H1 (cell line): ENCODE results near the gene CPNE5. TPM values are rescaled to one million over a fixed set of nuclear protein-coding genes. Genes with fewer than 3 reads are reported as not detected.
A peak's percentile ranks its signal among the peaks of the same experiment; 100 is the strongest.

Experiments
- CTCF ChIA-PET: fragments of 300-600 bp; sonication (Branson Sonifier 250); formaldehyde crosslinking; loops from one replicate; lab custom pipeline; 2021; ENCODE audit not compliant: partially characterized antibody; lab: Charles Lee
- POLR2A ChIA-PET: fragments of 300-600 bp; sonication (Branson Sonifier 250); formaldehyde crosslinking; loops from one replicate; lab custom pipeline; 2021; ENCODE audit warnings: inconsistent platforms; ENCODE audit not compliant: partially characterized antibody; lab: Charles Lee
- DNase-seq, 2 experiments: peaks; one replicate each; pipeline versions ENCODE4 v3.0.0 to v3.0.0-alpha.2; 2010 to 2022; ENCODE audit warnings: low spot score in 2 of 2, low read depth in 1 of 2, mixed read lengths in 1 of 2
- FAIRE-seq: peaks from 2 replicates; lab custom pipeline; 2011; peaks lifted over from hg19 to GRCh38; lab: Jason Lieb, UNC
- H2AFZ ChIP-seq: 2 replicates; pipeline ENCODE4 v1.8.1; 2012; ENCODE audit warnings: low read length, inconsistent platforms
- H2AK5ac ChIP-seq: 2 replicates; pipeline ENCODE4 v1.6.1; 2013; ENCODE audit warnings: low read depth, low read length
- H2BK120ac ChIP-seq: replicated peaks from 2 replicates; pipeline ENCODE3; 2013; ENCODE audit warnings: low read depth, low read length, inconsistent platforms
- H2BK12ac ChIP-seq: 2 replicates; pipeline ENCODE4 v1.6.1; 2013; ENCODE audit warnings: low read depth, low read length
- H2BK15ac ChIP-seq: 2 replicates; pipeline ENCODE4 v1.6.1; 2013; ENCODE audit warnings: low read length
- H2BK20ac ChIP-seq: 2 replicates; pipeline ENCODE4 v1.6.1; 2013; ENCODE audit warnings: low read length
- H2BK5ac ChIP-seq: 2 replicates; pipeline ENCODE4 v1.6.1; 2013; ENCODE audit warnings: low read depth, low read length
- H3K14ac ChIP-seq: 2 replicates; pipeline ENCODE4 v1.6.1; 2013; ENCODE audit warnings: inconsistent platforms; ENCODE audit not compliant: insufficient read length
- H3K18ac ChIP-seq: 2 replicates; pipeline ENCODE4 v1.6.1; 2013; ENCODE audit warnings: low read length; ENCODE audit errors: extremely low read depth
- H3K23ac ChIP-seq: 2 replicates; pipeline ENCODE4 v1.6.1; 2013; ENCODE audit warnings: inconsistent platforms; ENCODE audit not compliant: insufficient read length
- H3K23me2 ChIP-seq: 2 replicates; pipeline ENCODE4 v1.6.1; 2013; ENCODE audit warnings: low read depth, low read length
- H3K27ac ChIP-seq: 2 replicates; pipeline ENCODE4 v1.6.1; 2011; ENCODE audit warnings: low read depth, low read length, inconsistent platforms
- H3K27me3 ChIP-seq, 4 experiments: replicated peaks in 1 of 4; 1 replicate in 1 of 4; 2 replicates in 3 of 4; pipeline versions ENCODE4 v1.6.1 to v1.8.1; 2011 to 2013; ENCODE audit warnings: low read length in 3 of 4, mild to moderate bottlenecking in 3 of 4, inconsistent platforms in 2 of 4, mixed read lengths in 2 of 4, moderate library complexity in 1 of 4; ENCODE audit not compliant: control insufficient read depth in 3 of 4, insufficient read depth in 3 of 4; ENCODE audit errors: extremely low read depth in 1 of 4
- H3K36me3 ChIP-seq, 4 experiments: 2 replicates each; pipeline versions ENCODE4 v1.6.1 to v1.8.1; 2011 to 2013; ENCODE audit warnings: mild to moderate bottlenecking in 4 of 4, low read length in 3 of 4, moderate library complexity in 2 of 4, control low read depth in 1 of 4, inconsistent platforms in 1 of 4; ENCODE audit not compliant: insufficient read depth in 4 of 4, control insufficient read depth in 2 of 4
- H3K4ac ChIP-seq: replicated peaks from 2 replicates; pipeline ENCODE3; 2013; ENCODE audit warnings: low read length, low read depth, mixed read lengths, inconsistent platforms; ENCODE audit not compliant: insufficient read length
- H3K4me1 ChIP-seq, 4 experiments: replicated peaks in 1 of 4; 1 replicate in 1 of 4; 2 replicates in 3 of 4; pipeline versions ENCODE4 v1.6.1 to v1.8.1; 2011 to 2013; ENCODE audit warnings: low read length in 3 of 4, inconsistent platforms in 2 of 4, mixed read lengths in 1 of 4; ENCODE audit not compliant: insufficient read depth in 4 of 4, control insufficient read depth in 3 of 4
- H3K4me2 ChIP-seq, 2 experiments: 2 replicates each; pipeline versions ENCODE4 v1.6.1 to v1.8.1; 2011 to 2013; ENCODE audit warnings: low read depth in 2 of 2, low read length in 2 of 2, control low read depth in 1 of 2, inconsistent platforms in 1 of 2, mild to moderate bottlenecking in 1 of 2; ENCODE audit not compliant: insufficient read depth in 1 of 2
- H3K4me3 ChIP-seq, 4 experiments: fragments of 200-600, 300-600 bp in 1 of 4; sonication (generic), shearing (Covaris generic), sonication (Bioruptor Twin) in 1 of 4; 2 replicates each; pipeline versions ENCODE4 v1.5.1 to v1.8.1; 2011 to 2016; ENCODE audit warnings: low read length in 4 of 4, low read depth in 3 of 4, control low read depth in 2 of 4, inconsistent platforms in 2 of 4, mild to moderate bottlenecking in 2 of 4, mixed read lengths in 1 of 4, moderate library complexity in 1 of 4; ENCODE audit not compliant: insufficient read depth in 2 of 4; ENCODE audit errors: extremely low read depth in 1 of 4
- H3K56ac ChIP-seq: replicated peaks from 2 replicates; pipeline ENCODE3; 2013; ENCODE audit warnings: low read depth, mild to moderate bottlenecking, mixed read lengths, low read length, inconsistent platforms; ENCODE audit not compliant: insufficient read length
- H3K79me1 ChIP-seq: 2 replicates; pipeline ENCODE4 v1.6.1; 2013; ENCODE audit warnings: low read depth, low read length, control low read depth
- H3K79me2 ChIP-seq, 2 experiments: 2 replicates each; pipeline versions ENCODE4 v1.6.1 to v1.8.1; 2012 to 2013; ENCODE audit warnings: low read length in 2 of 2, mild to moderate bottlenecking in 2 of 2, inconsistent platforms in 1 of 2; ENCODE audit not compliant: insufficient read depth in 2 of 2, control insufficient read depth in 1 of 2
- H3K9ac ChIP-seq, 4 experiments: replicated peaks in 1 of 4; 1 replicate in 1 of 4; 2 replicates in 3 of 4; pipeline versions ENCODE4 v1.6.1 to v1.8.1; 2011 to 2013; ENCODE audit warnings: low read depth in 3 of 4, low read length in 3 of 4, control low read depth in 2 of 4, mild to moderate bottlenecking in 2 of 4, moderate library complexity in 2 of 4, inconsistent platforms in 1 of 4; ENCODE audit errors: extremely low read depth in 1 of 4
- H3K9me3 ChIP-seq, 2 experiments: 2 replicates each; pipeline versions ENCODE4 v1.6.1 to v1.8.1; 2012 to 2013; ENCODE audit warnings: mild to moderate bottlenecking in 2 of 2, moderate library complexity in 2 of 2, control low read depth in 1 of 2, inconsistent platforms in 1 of 2, low read depth in 1 of 2, low read length in 1 of 2, mixed read lengths in 1 of 2; ENCODE audit not compliant: insufficient read depth in 2 of 2
- H4K20me1 ChIP-seq, 2 experiments: replicated peaks in 1 of 2; 2 replicates each; pipeline versions ENCODE3 to v1.8.1; 2011 to 2013; ENCODE audit warnings: inconsistent platforms in 2 of 2, low read length in 2 of 2, mild to moderate bottlenecking in 1 of 2; ENCODE audit not compliant: insufficient read depth in 2 of 2, control insufficient read depth in 1 of 2
- H4K5ac ChIP-seq: 2 replicates; pipeline ENCODE4 v1.6.1; 2013; ENCODE audit warnings: low read length, low read depth, mixed read lengths, inconsistent platforms; ENCODE audit not compliant: insufficient read length
- H4K8ac ChIP-seq: 2 replicates; pipeline ENCODE4 v1.8.0; 2013; ENCODE audit warnings: mild to moderate bottlenecking, moderate library complexity, low read length, inconsistent platforms; ENCODE audit not compliant: insufficient read depth; ENCODE audit errors: extremely low read depth
- H4K91ac ChIP-seq: replicated peaks from 2 replicates; pipeline ENCODE3; 2013; ENCODE audit warnings: low read length, mixed read lengths, inconsistent platforms; ENCODE audit not compliant: insufficient read length
- RAD21 ChIP-seq, 2 experiments: IDR thresholded peaks in 1 of 2; conservative IDR thresholded peaks in 1 of 2; 2 replicates each; pipeline ENCODE4 v1.6.1; 2011; ENCODE audit warnings: low read depth in 2 of 2, low read length in 2 of 2, improper control_type of control experiment in 1 of 2, inconsistent platforms in 1 of 2, mild to moderate bottlenecking in 1 of 2, moderate library complexity in 1 of 2
- WGBS, 2 experiments: shearing (Covaris generic) in 1 of 2; methylation state at CpG; one replicate each; pipeline versions ENCODE4 v1.1.6 to v1.1.7; 2013 to 2015; ENCODE audit warnings: low lambda C conversion rate in 2 of 2, mixed read lengths in 2 of 2, inconsistent platforms in 1 of 2, low coverage in 1 of 2, missing lambda C conversion rate in 1 of 2; ENCODE audit not compliant: insufficient replicate concordance in 2 of 2, insufficient coverage in 1 of 2, insufficient read length in 1 of 2; ENCODE audit errors: extremely low coverage in 1 of 2, missing lambda C conversion rate in 1 of 2; 5-methylcytosine and 5-hydroxymethylcytosine counted together
- polyA plus RNA-seq, 7 experiments: library from polyadenylated mRNA; depleted of rRNA in 3 of 7; stranded (reverse) in 5 of 7; unstranded in 2 of 7; fragments of >200 nt in 5 of 7; fragments of 200-250 nt in 2 of 7; gene quantifications; 1 replicate in 5 of 7; 2 replicates in 1 of 7; 4 replicates in 1 of 7; pipeline versions ENCODE4 v1.2.1 to v1.2.3, GENCODE V29; 2011 to 2013; ENCODE audit warnings: missing spikeins in 2 of 7, mixed read lengths in 2 of 7
- total RNA-seq: library from RNA; stranded (reverse); fragmentation: NEBNext Ultra II Directional; extraction: Animal tissue kit (Norgen Biotek cat#: 25700); gene quantifications from 2 replicates; pipeline ENCODE4 v1.2.1, GENCODE V29; 2021
- TF ChIP-seq, protein P1 (sequence below): IDR thresholded peaks from 2 replicates; pipeline ENCODE4 v1.6.1; 2012; ENCODE audit warnings: inconsistent platforms
- TF ChIP-seq, protein P2 (sequence below): IDR thresholded peaks from 2 replicates; pipeline ENCODE4 v1.6.1; 2012; ENCODE audit warnings: inconsistent platforms

CPNE5 gene
- total and polyA plus RNA-seq, 2 of the 8 experiments (the other 6 are each of a cell fraction or from before 2014, with no cell fraction given) = 0.88 to 1.8 TPM

DNA sequence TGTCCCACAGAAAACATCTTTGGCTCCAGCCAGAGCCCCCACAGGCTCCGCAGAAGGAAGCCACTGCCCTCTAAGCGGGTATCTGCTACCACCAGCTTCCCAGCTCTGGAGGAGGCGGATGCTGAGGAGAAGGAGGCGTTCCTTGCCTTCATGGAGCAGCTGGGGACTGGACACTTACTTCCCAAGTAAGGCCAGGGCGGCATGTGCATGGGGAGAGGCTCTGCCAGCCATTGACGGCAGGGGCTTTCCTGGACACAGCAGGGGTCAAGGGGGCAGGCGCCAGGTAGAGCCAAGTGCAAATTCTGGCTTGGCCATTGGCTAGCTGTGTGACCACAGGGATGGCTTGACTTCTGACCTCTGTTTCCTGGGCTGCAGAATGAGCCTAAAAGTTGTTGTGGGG, 123.8 kb downstream of the CPNE5 start:
- Histone ChIP-seq H3K14ac (no peak overlapping the region), H3K23ac (no peak overlapping the region), H3K9me3 (no peaks in the 10 kb centered on the region), H3K27ac (no peak overlapping the region), H2BK12ac (no peak overlapping the region), H3K4me2 (no peak overlapping the region), H4K8ac (0 out of 2 replicates have a peak overlapping the region, but pooled peaks have one; percentile 18), H3K36me3 (no peaks in the 10 kb centered on the region), H3K27me3 (no peaks in the 10 kb centered on the region), H3K56ac (no peak overlapping the region), H3K79me1 (no peaks in the 10 kb centered on the region; the same call in 1 of the 2 replicates), H3K79me2 (no peaks in the 10 kb centered on the region), H3K18ac (no peak overlapping the region), H3K4me1 (peaks cover 0 to 9% (median 6%) of the 10 kb centered on the region in 4 experiments; a peak in 5 of 7 replicates), H4K91ac (no peak overlapping the region), H2AFZ (no peak overlapping the region), H3K4ac (no peak overlapping the region), H3K23me2 (no peaks in the 10 kb centered on the region), H2BK20ac (no peak overlapping the region), H4K5ac (no peak overlapping the region), H3K4me3 (no peak overlapping the region), H4K20me1 (no peaks in the 10 kb centered on the region), H3K9ac (no peak overlapping the region), H2BK5ac (no peak overlapping the region), H2AK5ac (no peak overlapping the region), H2BK15ac (no peak overlapping the region; the same call in 1 of the 2 replicates), H2BK120ac (no peak overlapping the region)
- TF ChIP-seq, protein P1, sequence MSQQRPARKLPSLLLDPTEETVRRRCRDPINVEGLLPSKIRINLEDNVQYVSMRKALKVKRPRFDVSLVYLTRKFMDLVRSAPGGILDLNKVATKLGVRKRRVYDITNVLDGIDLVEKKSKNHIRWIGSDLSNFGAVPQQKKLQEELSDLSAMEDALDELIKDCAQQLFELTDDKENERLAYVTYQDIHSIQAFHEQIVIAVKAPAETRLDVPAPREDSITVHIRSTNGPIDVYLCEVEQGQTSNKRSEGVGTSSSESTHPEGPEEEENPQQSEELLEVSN = 0 out of 2 replicates have a peak, but pooled peaks have one; percentile 34
- TF ChIP-seq, protein P2, sequence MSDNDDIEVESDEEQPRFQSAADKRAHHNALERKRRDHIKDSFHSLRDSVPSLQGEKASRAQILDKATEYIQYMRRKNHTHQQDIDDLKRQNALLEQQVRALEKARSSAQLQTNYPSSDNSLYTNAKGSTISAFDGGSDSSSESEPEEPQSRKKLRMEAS = no peak
- TF ChIP-seq RAD21 (IDR thresholded peaks at IDR 0.05 in 1 of 2, conservative IDR thresholded peaks at IDR 0.05 in 1 of 2; ENCODE audit: low read depth in 2 of 2, low read length in 2 of 2) = no peak
- ChIA-PET CTCF (interaction anchor here (0.6 to 1.5 kb wide), 4 partner anchors 8 to 108 kb away, joined by 3 to 5 read pairs (median 4); no protein-coding TSS in a partner anchor), POLR2A (interaction anchor here (0.8 to 1.4 kb wide), 3 partner anchors 10 to 119 kb away, joined by 3 read pairs; no protein-coding TSS in a partner anchor)
- no peak for DNase-seq
- 66% methylated on average over 7 of the region's 7 CpGs; no CpG with 5 or more reads in 1 of the 2 experiments for WGBS, 2 experiments
- no peak for FAIRE-seq
